GM12878 (cell line): ENCODE data around the gene APOBEC3C.

ENCODE experiments used
- ATF2 ChIP-seq: IDR thresholded peaks from 2 replicates; pipeline ENCODE4 v1.6.1; 2012; ENCODE audit warnings: low read length, inconsistent platforms
- CREB1 ChIP-seq: IDR thresholded peaks from 2 replicates; pipeline ENCODE4 v1.6.1; 2012; ENCODE audit warnings: low read depth, mild to moderate bottlenecking, inconsistent platforms
- CTCF ChIP-seq, 3 experiments: IDR thresholded peaks in 2 of 3; conservative IDR thresholded peaks in 1 of 3; 2 replicates each; pipeline ENCODE4 v1.5.1; 2011; ENCODE audit warnings: low read depth in 3 of 3, low read length in 3 of 3, mild to moderate bottlenecking in 3 of 3, control low read depth in 2 of 3, moderate library complexity in 2 of 3, inconsistent platforms in 1 of 3, mixed read lengths in 1 of 3; ENCODE audit not compliant: control insufficient read depth in 2 of 3, insufficient read depth in 1 of 3; ENCODE audit errors: extremely low read depth in 1 of 3
- E2F8 ChIP-seq: fragments of 450-650 bp; IDR thresholded peaks from 2 replicates; pipeline ENCODE4 v1.6.1; 2018; ENCODE audit warnings: mild to moderate bottlenecking, low read depth, moderate library complexity; ENCODE audit not compliant: partially characterized antibody
- EGR1 ChIP-seq, 2 experiments: IDR thresholded peaks; 1 replicate in 1 of 2; 2 replicates in 1 of 2; pipeline ENCODE4 v1.6.1; 2011 to 2012; ENCODE audit warnings: low read depth in 2 of 2, low read length in 2 of 2, borderline replicate concordance in 1 of 2, mild to moderate bottlenecking in 1 of 2, moderate library complexity in 1 of 2
- FOXM1 ChIP-seq: IDR thresholded peaks from 2 replicates; pipeline ENCODE4 v1.6.1; 2012; ENCODE audit warnings: low read depth, mild to moderate bottlenecking, inconsistent platforms, low read length, moderate library complexity
- GATAD2B ChIP-seq: fragments of 450-650 bp; conservative IDR thresholded peaks from 2 replicates; pipeline ENCODE4 v1.6.1; 2017; ENCODE audit warnings: low read depth, mild to moderate bottlenecking, moderate library complexity
- HDAC2 ChIP-seq: fragments of 200-600 bp; sonication (generic); IDR thresholded peaks from 2 replicates; pipeline ENCODE4 v1.6.1; 2017
- IRF4 ChIP-seq: IDR thresholded peaks from 2 replicates; pipeline ENCODE4 v1.6.1; 2011; ENCODE audit warnings: low read depth, low read length
- POLR2AphosphoS5 ChIP-seq: IDR thresholded peaks from 2 replicates; pipeline ENCODE4 v1.6.1; 2011; ENCODE audit warnings: mild to moderate bottlenecking, low read length, inconsistent platforms
- RELA ChIP-seq: fragments of 450-650 bp; IDR thresholded peaks from 2 replicates; pipeline ENCODE4 v1.8.0; 2014; ENCODE audit warnings: borderline replicate concordance; ENCODE audit not compliant: partially characterized antibody
- YY1 ChIP-seq: IDR thresholded peaks from 2 replicates; pipeline ENCODE4 v1.6.1; 2011; ENCODE audit warnings: low read depth, mild to moderate bottlenecking, low read length
- ZBTB4 ChIP-seq: fragments of 450-650 bp; formaldehyde crosslinking; IDR thresholded peaks from 2 replicates; pipeline ENCODE4 v1.4.0; 2022; ENCODE audit warnings: mild to moderate bottlenecking, moderate library complexity
- ZNF384 ChIP-seq: IDR thresholded peaks from 2 replicates; pipeline ENCODE4 v1.6.1; 2012; ENCODE audit warnings: low read depth, mild to moderate bottlenecking, low read length, improper control_type of control experiment, borderline replicate concordance

GRCh38 chr22:38968801-38969200 is 45.3 kb upstream of the APOBEC3C start:
- TF ChIP-seq ZBTB4 (no peak), CTCF (IDR thresholded peaks at IDR 0.05 in 2 of 3, conservative IDR thresholded peaks at IDR 0.05 in 1 of 3; ENCODE audit: control insufficient read depth in 2 of 3, extremely low read depth in 1 of 3, insufficient read depth in 1 of 3, low read depth in 3 of 3, low read length in 3 of 3) (no peak), YY1 (no peak), HDAC2 (no peak), IRF4 (no peak), E2F8 (no peak), ATF2 (no peak), EGR1 (IDR thresholded peaks at IDR 0.05; ENCODE audit: borderline replicate concordance in 1 of 2, low read depth in 2 of 2, low read length in 2 of 2) (no peak), FOXM1 (no peak), ZNF384 (no peak), CREB1 (no peak), GATAD2B (no peak), POLR2AphosphoS5 (no peak), RELA (no peak)
